ENCODE measurements around the gene GNPNAT1. TPM values are rescaled to one million over a fixed set of nuclear protein-coding genes. Genes with fewer than 3 reads are reported as not detected.

GNPNAT1 gene
- total and polyA plus RNA-seq, 2 of the 8 experiments (the other 6 are each of a cell fraction or from before 2014, with no cell fraction given): 25.5 to 54.1 TPM

GRCh38 chr14:52786887-52787286 is 4.5 kb downstream of the GNPNAT1 start:
- Histone ChIP-seq H3K4me1 (replicated peaks in 1 of 4; ENCODE audit: control insufficient read depth in 3 of 4, insufficient read depth in 4 of 4, low read length in 3 of 4) (peaks cover 0 to 2% (median 0%) of the 10 kb centered on the region in 4 experiments; a peak in 3 of 7 replicates), H3K27ac (ENCODE audit: low read depth, low read length) (no peak overlapping the region), H3K36me3 (ENCODE audit: control insufficient read depth in 2 of 4, insufficient read depth in 4 of 4, low read length in 3 of 4) (peaks cover 0 to 21% (median 0%) of the 10 kb centered on the region in 4 experiments; a peak in 3 of 8 replicates), H3K23me2 (ENCODE audit: low read depth, low read length) (0 out of 2 replicates have a peak, but pooled peaks cover 3% of the 10 kb centered on the region), H3K18ac (ENCODE audit: extremely low read depth, low read length) (no peak overlapping the region), H2BK20ac (ENCODE audit: low read length) (no peak overlapping the region), H3K4ac (replicated peaks; ENCODE audit: insufficient read length, low read depth, low read length) (no peak overlapping the region), H3K79me1 (ENCODE audit: low read depth, low read length) (no peaks in the 10 kb centered on the region), H3K27me3 (replicated peaks in 1 of 4; ENCODE audit: control insufficient read depth in 3 of 4, extremely low read depth in 1 of 4, insufficient read depth in 3 of 4, low read length in 3 of 4) (no peaks in the 10 kb centered on the region), H4K20me1 (replicated peaks in 1 of 2; ENCODE audit: control insufficient read depth in 1 of 2, insufficient read depth in 2 of 2, low read length in 2 of 2) (no peaks in the 10 kb centered on the region), H3K9ac (replicated peaks in 1 of 4; ENCODE audit: extremely low read depth in 1 of 4, low read depth in 3 of 4, low read length in 3 of 4) (no peak overlapping the region), H3K4me3 (ENCODE audit: extremely low read depth in 1 of 4, insufficient read depth in 2 of 4, low read depth in 3 of 4, low read length in 4 of 4) (no peak overlapping the region), H2AK5ac (ENCODE audit: low read depth, low read length) (no peak overlapping the region), H2BK15ac (ENCODE audit: low read length) (no peak overlapping the region), H3K4me2 (ENCODE audit: insufficient read depth in 1 of 2, low read depth in 2 of 2, low read length in 2 of 2) (no peak overlapping the region), H3K14ac (ENCODE audit: insufficient read length) (no peak overlapping the region), H2BK12ac (ENCODE audit: low read depth, low read length) (no peak overlapping the region), H2BK5ac (ENCODE audit: low read depth, low read length) (no peak overlapping the region), H4K8ac (ENCODE audit: extremely low read depth, insufficient read depth, low read length) (no peak overlapping the region), H3K79me2 (ENCODE audit: control insufficient read depth in 1 of 2, insufficient read depth in 2 of 2, low read length in 2 of 2) (peaks cover 0 to 46% of the 10 kb centered on the region in 2 experiments; a peak in 2 of 4 replicates), H3K9me3 (ENCODE audit: insufficient read depth in 2 of 2, low read depth in 1 of 2, low read length in 1 of 2) (no peaks in the 10 kb centered on the region), H3K56ac (replicated peaks; ENCODE audit: insufficient read length, low read depth, low read length) (no peak overlapping the region), H3K23ac (ENCODE audit: insufficient read length) (no peak overlapping the region), H2AFZ (ENCODE audit: low read length) (no peak overlapping the region), H4K5ac (ENCODE audit: insufficient read length, low read depth, low read length) (no peak overlapping the region), H2BK120ac (replicated peaks; ENCODE audit: low read depth, low read length) (no peak overlapping the region), H4K91ac (replicated peaks; ENCODE audit: insufficient read length, low read length) (no peak overlapping the region)
- DNase-seq (ENCODE audit: low read depth in 1 of 2, low spot score in 2 of 2) (no peak), FAIRE-seq (no peak)
- ChIA-PET CTCF (ENCODE audit: partially characterized antibody) (interaction anchor here (1.2 kb wide), 1 partner anchor 232 kb away, joined by 3 read pairs; no protein-coding TSS in a partner anchor), POLR2A (ENCODE audit: partially characterized antibody) (interaction anchor here (0.8 kb wide), 1 partner anchor 10 kb away, joined by 3 read pairs; no protein-coding TSS in a partner anchor)
- TF ChIP-seq ATF2 (IDR thresholded peaks at IDR 0.05; ENCODE audit: low read length): no peak
- TF ChIP-seq SAP30 (IDR thresholded peaks at IDR 0.05; ENCODE audit: insufficient read depth, insufficient replicate concordance, low read length): no peak

Measured in H1 (cell line).